IPS DF 4.7 (cell line): ENCODE data around the gene ANP32D.
"Not testable (repeated sequence)": the region's sequence is repeated elsewhere in the genome, so short reads cannot be mapped to it uniquely, and the experiment has no call there.

Experiments
- DNase-seq: peaks from one replicate; pipeline ENCODE4 v3.0.0-alpha.2; 2013; ENCODE audit warnings: low spot score; ENCODE audit errors: extremely low read depth

Gene ANP32D

GRCh38 chr12:48500281-48500680, 27.9 kb downstream of the ANP32D start:
- DNase-seq: not testable (repeated sequence)

- DNase-seq: not testable (repeated sequence)
These were observed 34.5 kb downstream of the ANP32D start for GRCh38 chr12:48506836-48507235.

- no peak for DNase-seq
These were observed 36.6 kb downstream of the ANP32D start for GRCh38 chr12:48508987-48509386.

- DNase-seq: no peak
These were observed 37.8 kb downstream of the ANP32D start for GRCh38 chr12:48510111-48510510.

GRCh38 chr12:48512855-48513254, 40.5 kb downstream of the ANP32D start:
- no peak for DNase-seq

GRCh38 chr12:48514728-48515127, 42.4 kb downstream of the ANP32D start:
- DNase-seq: no peak

- not testable (repeated sequence) for DNase-seq
These were observed 48.0 kb downstream of the ANP32D start for GRCh38 chr12:48520381-48520780.
